Right renal pelvis (tissue), 4 donors: ENCODE results near the gene NPHS1. TPM values are rescaled to one million over a fixed set of nuclear protein-coding genes. Genes with fewer than 3 reads are reported as not detected.
"Not testable (repeated sequence)": the region's sequence is repeated elsewhere in the genome, so short reads cannot be mapped to it uniquely, and the experiment has no call there.

Experiments
- DNase-seq, 4 donors: peaks; one replicate each; pipeline ENCODE4 v3.0.0-alpha.2; 2013; ENCODE audit warnings: low read depth in 4 of 4, low spot score in 3 of 4, missing footprints in 1 of 4
- polyA plus RNA-seq, 4 donors: library from polyadenylated mRNA; unstranded; fragments of 120-200 nt; gene quantifications; one replicate each; pipeline ENCODE4 v1.2.1, GENCODE V29; 2013; ENCODE audit not compliant: insufficient read length in 4 of 4

The NPHS1 gene
- polyA plus RNA-seq, 4 donors, result 133 to 187 (median 153) TPM

GRCh38 chr19:35882114-35882832, 30.0 kb upstream of the NPHS1 start:
- DNase-seq, result peak in 2 of 4 donors; percentile 47 to 70

GRCh38 chr19:35879770-35880317, 27.5 kb upstream of the NPHS1 start:
- peak in 2 of 4 donors; percentile 75 to 76 for DNase-seq

GRCh38 chr19:35879068-35879467, 26.8 kb upstream of the NPHS1 start:
- DNase-seq, result no peak

DNA sequence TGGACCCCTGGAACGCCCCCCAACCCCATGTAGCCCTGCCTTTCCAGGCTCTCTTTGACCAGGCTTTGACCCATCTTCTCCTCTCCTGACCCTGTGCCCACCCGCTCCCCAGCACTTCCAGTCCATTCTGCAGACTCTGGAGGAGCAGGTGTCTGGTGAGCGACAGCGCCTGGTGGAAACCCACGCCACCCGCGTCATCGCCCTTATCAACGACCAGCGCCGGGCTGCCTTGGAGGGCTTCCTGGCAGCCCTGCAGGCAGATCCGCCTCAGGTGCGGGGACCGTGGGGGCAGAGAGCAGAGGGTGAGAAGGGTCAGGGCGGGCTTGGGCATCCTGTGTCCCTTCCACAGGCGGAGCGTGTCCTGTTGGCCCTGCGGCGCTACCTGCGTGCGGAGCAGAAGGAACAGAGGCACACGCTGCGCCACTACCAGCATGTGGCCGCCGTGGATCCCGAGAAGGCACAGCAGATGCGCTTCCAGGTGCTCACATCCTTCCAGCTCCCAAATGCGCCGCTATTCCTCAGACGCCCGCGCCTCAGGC, 22.2 kb upstream of the NPHS1 start:
- no peak for DNase-seq

DNA sequence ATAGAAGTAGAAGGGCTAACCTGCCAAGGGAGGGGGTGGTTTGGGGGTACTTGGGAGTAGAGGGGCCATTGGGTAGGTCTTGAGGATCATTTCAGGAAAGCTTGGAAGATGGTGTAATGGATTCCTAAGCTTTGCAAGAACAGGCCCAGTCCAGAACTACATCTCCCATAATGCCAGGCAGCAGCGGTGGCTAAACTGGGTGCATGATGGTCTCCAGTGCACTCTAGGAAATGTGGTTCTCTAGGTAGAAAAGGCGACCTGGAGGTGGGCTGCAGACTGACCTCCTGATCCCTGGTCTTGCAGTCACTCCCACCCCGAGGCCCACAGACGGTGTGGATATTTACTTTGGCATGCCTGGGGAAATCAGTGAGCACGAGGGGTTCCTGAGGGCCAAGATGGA, 19.9 kb upstream of the NPHS1 start:
- no peak for DNase-seq

DNA sequence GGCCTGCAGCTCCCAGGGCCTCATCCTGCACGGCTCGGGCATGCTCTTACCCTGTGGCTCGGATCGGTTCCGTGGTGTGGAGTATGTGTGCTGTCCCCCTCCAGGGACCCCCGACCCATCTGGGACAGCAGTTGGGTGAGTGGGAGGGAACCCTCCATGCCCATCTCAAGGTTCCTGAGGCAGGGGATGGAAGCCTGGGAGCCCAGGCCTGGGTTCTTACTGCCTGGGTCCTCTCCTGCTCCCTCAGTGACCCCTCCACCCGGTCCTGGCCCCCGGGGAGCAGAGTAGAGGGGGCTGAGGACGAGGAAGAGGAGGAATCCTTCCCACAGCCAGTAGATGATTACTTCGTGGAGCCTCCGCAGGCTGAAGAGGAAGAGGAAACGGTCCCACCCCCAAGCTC, 19.3 kb upstream of the NPHS1 start:
- DNase-seq, result no peak

DNA sequence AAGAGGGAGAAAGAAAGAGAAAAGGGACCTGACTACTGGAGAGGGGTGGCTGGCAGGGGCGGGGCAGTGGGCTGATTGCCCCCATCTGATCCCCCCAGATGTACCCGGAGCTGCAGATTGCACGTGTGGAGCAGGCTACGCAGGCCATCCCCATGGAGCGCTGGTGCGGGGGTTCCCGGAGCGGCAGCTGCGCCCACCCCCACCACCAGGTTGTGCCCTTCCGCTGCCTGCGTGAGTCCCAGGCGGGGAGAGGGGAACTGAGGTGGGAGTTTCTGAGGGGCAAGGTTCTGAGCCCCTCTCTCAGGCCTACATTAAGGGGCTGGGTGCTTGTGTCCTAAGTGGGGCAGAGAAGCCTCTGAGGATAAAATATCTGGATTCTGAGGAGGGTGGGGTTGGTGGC, 18.5 kb upstream of the NPHS1 start:
- no peak for DNase-seq

GRCh38 chr19:35870124-35870736, 17.9 kb upstream of the NPHS1 start:
- not testable (repeated sequence) for DNase-seq

GRCh38 chr19:35869327-35870123, 17.2 kb upstream of the NPHS1 start:
- DNase-seq, result no peak

DNA sequence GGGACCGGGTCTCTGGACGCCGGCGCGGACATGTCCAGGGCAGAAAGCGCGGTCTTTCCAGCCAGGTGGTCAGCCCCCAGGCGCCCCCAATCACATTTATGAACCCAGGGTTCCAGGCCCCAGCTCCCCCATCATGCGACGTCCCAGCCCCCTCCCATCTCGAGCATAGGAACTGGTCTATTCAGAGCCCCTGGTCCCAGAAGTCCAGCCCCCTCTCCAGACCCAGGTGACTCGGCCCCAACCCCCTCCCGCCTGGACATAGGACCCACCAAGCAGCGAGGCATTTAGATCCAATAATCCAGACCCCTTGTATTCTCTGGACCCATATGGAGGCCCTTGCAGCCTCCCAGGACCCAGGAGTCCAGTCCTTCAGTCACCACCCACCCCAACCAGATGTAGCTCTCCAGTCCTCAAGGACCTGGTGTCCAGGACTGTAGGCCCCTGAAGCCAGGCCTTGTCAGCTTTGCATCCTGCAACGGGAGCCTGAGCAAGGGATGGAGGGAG, 16.6 kb upstream of the NPHS1 start:
- no peak for DNase-seq

DNA sequence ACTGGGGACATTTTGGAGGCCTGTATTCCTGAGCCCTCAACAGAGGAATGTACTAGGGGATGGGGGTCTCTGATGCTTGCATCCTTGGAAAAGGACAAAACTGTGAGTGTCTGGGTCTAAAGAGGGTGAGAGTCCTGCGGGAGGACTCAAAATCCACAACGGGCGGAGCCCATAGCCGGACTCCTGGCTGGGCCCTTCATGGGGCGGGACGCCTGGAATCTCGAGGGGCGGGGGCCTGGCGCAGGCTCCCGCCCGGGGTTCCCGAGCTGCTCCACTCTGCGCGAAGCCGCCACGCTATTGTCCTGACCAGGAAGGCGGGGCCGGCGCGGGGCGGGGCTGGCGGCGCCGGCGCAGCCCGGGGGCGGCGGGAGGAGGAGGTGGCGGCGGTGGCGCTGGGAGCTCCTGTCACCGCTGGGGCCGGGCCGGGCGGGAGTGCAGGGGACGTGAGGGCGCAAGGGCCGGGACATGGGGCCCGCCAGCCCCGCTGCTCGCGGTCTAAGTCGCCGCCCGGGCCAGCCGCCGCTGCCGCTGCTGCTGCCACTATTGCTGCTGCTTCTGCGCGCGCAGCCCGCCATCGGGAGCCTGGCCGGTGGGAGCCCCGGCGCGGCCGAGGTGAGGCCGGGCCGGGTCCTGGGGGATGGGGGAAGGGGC, 16.0 kb upstream of the NPHS1 start, which contains the start of gene APLP1:
Gene APLP1 (plus strand): TSS at position 403 of the 651 bp plus-strand sequence. CDS start 63 bp downstream, at position 466.
- DNase-seq, result no peak

- no peak for DNase-seq
Measured at GRCh38 chr19:35863018-35863417, 10.7 kb upstream of the NPHS1 start.

DNA sequence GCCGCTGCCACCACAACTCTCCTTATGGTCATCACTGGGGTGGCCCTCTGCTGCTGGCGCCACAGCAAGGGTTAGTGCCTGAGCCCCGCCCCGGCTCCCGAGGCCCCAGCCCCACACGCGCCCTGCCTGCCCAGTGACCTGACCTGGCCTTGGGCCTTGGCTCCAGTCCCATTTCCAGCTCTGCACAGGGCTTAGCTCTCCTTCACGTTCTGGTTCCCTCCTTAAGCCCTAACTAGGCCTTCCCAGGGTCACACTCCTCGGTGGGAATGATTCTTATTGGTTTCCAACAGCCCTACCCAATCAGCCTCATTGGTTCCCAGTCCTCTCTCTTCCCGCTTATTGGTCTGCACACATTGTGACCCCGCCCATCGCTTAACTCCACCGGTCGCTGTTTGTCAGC, 10.2 kb upstream of the NPHS1 start:
- DNase-seq, result no peak

DNA sequence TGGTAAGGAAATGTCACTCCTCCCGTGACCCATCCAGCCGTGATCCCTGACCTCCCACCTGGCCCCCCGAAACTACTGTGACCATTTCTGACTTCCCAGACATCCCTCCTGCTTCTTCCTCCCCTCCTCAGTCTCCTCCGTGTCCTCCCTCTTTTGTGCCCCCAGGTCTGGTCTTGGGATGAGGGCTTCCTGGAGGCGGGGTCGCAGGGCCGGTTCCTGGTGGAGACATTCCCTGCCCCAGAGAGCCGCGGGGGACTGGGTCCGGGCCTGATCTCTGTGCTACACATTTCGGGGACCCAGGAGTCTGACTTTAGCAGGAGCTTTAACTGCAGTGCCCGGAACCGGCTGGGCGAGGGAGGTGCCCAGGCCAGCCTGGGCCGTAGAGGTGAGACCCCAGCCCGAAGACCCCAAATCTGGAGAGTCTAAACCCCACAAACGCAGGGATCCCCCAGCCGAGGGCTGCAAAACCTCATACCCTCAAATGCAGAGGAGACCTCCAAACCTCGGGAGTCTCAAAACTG, 9.4 kb upstream of the NPHS1 start:
- no peak for DNase-seq

- DNase-seq, result no peak
Measured at GRCh38 chr19:35860818-35861639, 8.7 kb upstream of the NPHS1 start.

DNA sequence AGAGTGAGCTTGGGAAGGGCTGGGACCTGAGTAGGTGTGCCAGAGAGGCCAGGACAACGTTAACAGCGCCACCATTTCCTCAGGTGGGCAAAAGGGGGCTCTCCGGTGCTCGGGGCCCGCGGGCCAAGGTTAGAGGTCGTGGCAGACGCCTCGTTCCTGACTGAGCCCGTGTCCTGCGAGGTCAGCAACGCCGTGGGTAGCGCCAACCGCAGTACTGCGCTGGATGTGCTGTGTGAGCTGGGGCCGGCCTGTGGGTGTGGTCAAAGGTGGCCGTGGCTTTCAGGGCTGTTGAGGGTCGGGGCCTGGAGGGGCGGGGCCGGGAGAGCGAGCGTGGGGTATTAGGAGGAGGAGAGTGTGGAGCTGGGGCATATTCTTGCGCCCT, 8.1 kb upstream of the NPHS1 start:
- no peak for DNase-seq

DNA sequence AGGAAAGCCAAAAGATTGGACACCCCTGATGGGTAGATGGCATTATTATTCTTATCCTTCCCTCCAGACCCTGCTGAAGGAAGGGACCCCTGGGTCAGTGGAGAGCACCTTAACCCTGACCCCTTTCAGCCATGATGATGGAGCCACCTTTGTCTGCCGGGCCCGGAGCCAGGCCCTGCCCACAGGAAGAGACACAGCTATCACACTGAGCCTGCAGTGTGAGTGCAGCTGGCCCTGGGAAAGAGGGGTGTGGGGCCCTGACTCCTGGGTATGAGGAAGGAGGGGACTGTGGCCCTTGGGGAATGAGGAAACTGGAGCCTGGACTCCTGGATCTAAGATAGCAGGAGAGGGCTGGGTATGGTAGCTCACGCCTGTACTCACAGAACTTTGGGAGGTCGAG, 7.1 kb upstream of the NPHS1 start:
- no peak for DNase-seq

- DNase-seq, result no peak
Measured at GRCh38 chr19:35858311-35858710, 6.0 kb upstream of the NPHS1 start.

GRCh38 chr19:35856546-35857149, 4.3 kb upstream of the NPHS1 start, which contains the start of gene KIRREL2:
TSS of gene KIRREL2 (plus strand) at chr19:35856911. CDS start at chr19:35857120, 209 bp downstream.
- DNase-seq, result no peak
